ENCODE measurements around the gene CLCA1. TPM values are rescaled to one million over a fixed set of nuclear protein-coding genes. Genes with fewer than 3 reads are reported as not detected.

CLCA1 gene
- total RNA-seq, 1 experiment from 2014 or later = not detected

DNA sequence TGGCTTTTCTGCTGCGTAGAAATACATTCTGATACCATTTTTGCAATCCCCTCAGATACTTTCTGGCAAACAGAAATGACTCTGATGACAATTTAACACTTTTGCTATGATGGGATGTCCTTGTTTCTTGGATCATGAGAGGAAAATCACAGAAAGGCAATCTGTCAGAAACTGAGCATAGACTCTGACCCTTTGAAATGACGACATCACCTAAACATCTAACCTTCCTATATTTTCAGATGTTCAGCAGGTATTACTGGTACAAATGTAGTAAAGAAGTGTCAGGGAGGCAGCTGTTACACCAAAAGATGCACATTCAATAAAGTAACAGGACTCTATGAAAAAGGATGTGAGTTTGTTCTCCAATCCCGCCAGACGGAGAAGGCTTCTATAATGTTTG, 13.2 kb downstream of the CLCA1 start:
- Histone ChIP-seq H2BK5ac (ENCODE audit: insufficient read length, low read length) (no peak overlapping the region), H2BK20ac (ENCODE audit: low read depth, low read length, poor library complexity, severe bottlenecking) (no peak overlapping the region), H3K9ac (ENCODE audit: extremely low read depth, insufficient read length, low read length) (no peak overlapping the region), H4K8ac (replicated peaks; ENCODE audit: insufficient read length, low read depth, low read length) (no peak overlapping the region), H3K9me3 (ENCODE audit: control insufficient read depth, low read depth, low read length) (no peaks in the 10 kb centered on the region), H3K27me3 (ENCODE audit: insufficient read depth, low read length) (no peaks in the 10 kb centered on the region), H3K56ac (ENCODE audit: insufficient read length, low read depth, low read length) (no peak overlapping the region), H3K14ac (ENCODE audit: insufficient read depth, low read length) (no peak overlapping the region), H2AK5ac (ENCODE audit: insufficient read length, low read length) (no peak overlapping the region), H3K27ac (ENCODE audit: insufficient read length, low read depth, low read length) (no peak overlapping the region), H4K91ac (ENCODE audit: insufficient read length, low read depth, low read length) (no peak overlapping the region), H3K4me2 (ENCODE audit: insufficient read depth, insufficient read length, low read length) (no peak overlapping the region), H4K5ac (ENCODE audit: insufficient read length, low read depth, low read length) (no peak overlapping the region), H2BK120ac (ENCODE audit: low read depth, low read length, poor library complexity, severe bottlenecking) (no peak overlapping the region), H4K20me1 (ENCODE audit: control insufficient read depth, insufficient read depth, insufficient read length) (no peaks in the 10 kb centered on the region), H2BK15ac (ENCODE audit: low read depth, low read length) (no peak overlapping the region), H3K79me2 (ENCODE audit: insufficient read depth, low read length) (no peaks in the 10 kb centered on the region), H3K4me1 (ENCODE audit: insufficient read depth, low read length) (no peaks in the 10 kb centered on the region), H3K23ac (ENCODE audit: insufficient read length, low read depth, low read length) (no peak overlapping the region), H3T11ph (ENCODE audit: low read length) (no peak overlapping the region), H3K4ac (ENCODE audit: low read depth, low read length) (no peak overlapping the region), H3K23me2 (ENCODE audit: insufficient read length, low read depth, low read length, poor library complexity, severe bottlenecking) (no peaks in the 10 kb centered on the region), H3K79me1 (ENCODE audit: insufficient read depth, low read depth, low read length, poor library complexity, severe bottlenecking) (no peaks in the 10 kb centered on the region), H2BK12ac (ENCODE audit: insufficient read length, low read depth, low read length) (no peak overlapping the region), H2AFZ (ENCODE audit: low read length) (no peak overlapping the region), H3K18ac (ENCODE audit: insufficient read length, low read depth, low read length) (no peak overlapping the region)
- TF ChIP-seq, protein P1, sequence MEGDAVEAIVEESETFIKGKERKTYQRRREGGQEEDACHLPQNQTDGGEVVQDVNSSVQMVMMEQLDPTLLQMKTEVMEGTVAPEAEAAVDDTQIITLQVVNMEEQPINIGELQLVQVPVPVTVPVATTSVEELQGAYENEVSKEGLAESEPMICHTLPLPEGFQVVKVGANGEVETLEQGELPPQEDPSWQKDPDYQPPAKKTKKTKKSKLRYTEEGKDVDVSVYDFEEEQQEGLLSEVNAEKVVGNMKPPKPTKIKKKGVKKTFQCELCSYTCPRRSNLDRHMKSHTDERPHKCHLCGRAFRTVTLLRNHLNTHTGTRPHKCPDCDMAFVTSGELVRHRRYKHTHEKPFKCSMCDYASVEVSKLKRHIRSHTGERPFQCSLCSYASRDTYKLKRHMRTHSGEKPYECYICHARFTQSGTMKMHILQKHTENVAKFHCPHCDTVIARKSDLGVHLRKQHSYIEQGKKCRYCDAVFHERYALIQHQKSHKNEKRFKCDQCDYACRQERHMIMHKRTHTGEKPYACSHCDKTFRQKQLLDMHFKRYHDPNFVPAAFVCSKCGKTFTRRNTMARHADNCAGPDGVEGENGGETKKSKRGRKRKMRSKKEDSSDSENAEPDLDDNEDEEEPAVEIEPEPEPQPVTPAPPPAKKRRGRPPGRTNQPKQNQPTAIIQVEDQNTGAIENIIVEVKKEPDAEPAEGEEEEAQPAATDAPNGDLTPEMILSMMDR (conservative IDR thresholded peaks at IDR 0.05) = no peak
- Mint-ChIP-seq H3K36me3 (ENCODE audit: insufficient read depth in 1 of 3, low read depth in 3 of 3) (no peaks in the 10 kb centered on the region), H3K4me1 (peaks cover 13 to 16% of the 10 kb centered on the region in 2 experiments), H3K27ac (no peak overlapping the region), H3K27me3 (ENCODE audit: low read depth) (no peaks in the 10 kb centered on the region), H3K4me3 (no peak overlapping the region), H3K9me3 (no peaks in the 10 kb centered on the region; a peak in 1 of 5 replicates)
- DNase-seq = no peak
- no CpG with 5 or more reads among the region's 4 CpGs for WGBS (ENCODE audit: extremely low coverage, insufficient read length, low lambda C conversion rate)

Measured in H9 (cell line).